Tibial nerve (tissue), 4 donors: ENCODE results near the gene BHLHA15.

ENCODE experiments used
- EP300 ChIP-seq, 2 donors: sonication (generic); formaldehyde crosslinking; IDR thresholded peaks; one replicate each; pipeline ENCODE4 v1.6.1; 2017; ENCODE audit warnings: antibody characterized with exemption in 2 of 2, mild to moderate bottlenecking in 1 of 2
- POLR2A ChIP-seq, 2 donors: fragments of 450-650 bp; IDR thresholded peaks; one replicate each; pipeline ENCODE4 v1.6.1; 2017; ENCODE audit warnings: antibody characterized with exemption in 2 of 2, mild to moderate bottlenecking in 2 of 2, moderate library complexity in 2 of 2
- TF ChIP-seq, protein P1 (sequence below), 5 experiments: fragments of 200-600 bp in 3 of 5; fragments of 450-650 bp in 2 of 5; sonication (generic) in 3 of 5; IDR thresholded peaks; one replicate each; pipeline ENCODE4 v1.5.1; 2016 to 2019; ENCODE audit warnings: antibody characterized with exemption in 5 of 5, mild to moderate bottlenecking in 3 of 5, moderate library complexity in 2 of 5

- TF ChIP-seq, protein P1, sequence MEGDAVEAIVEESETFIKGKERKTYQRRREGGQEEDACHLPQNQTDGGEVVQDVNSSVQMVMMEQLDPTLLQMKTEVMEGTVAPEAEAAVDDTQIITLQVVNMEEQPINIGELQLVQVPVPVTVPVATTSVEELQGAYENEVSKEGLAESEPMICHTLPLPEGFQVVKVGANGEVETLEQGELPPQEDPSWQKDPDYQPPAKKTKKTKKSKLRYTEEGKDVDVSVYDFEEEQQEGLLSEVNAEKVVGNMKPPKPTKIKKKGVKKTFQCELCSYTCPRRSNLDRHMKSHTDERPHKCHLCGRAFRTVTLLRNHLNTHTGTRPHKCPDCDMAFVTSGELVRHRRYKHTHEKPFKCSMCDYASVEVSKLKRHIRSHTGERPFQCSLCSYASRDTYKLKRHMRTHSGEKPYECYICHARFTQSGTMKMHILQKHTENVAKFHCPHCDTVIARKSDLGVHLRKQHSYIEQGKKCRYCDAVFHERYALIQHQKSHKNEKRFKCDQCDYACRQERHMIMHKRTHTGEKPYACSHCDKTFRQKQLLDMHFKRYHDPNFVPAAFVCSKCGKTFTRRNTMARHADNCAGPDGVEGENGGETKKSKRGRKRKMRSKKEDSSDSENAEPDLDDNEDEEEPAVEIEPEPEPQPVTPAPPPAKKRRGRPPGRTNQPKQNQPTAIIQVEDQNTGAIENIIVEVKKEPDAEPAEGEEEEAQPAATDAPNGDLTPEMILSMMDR (IDR thresholded peaks at IDR 0.05): no peak
- TF ChIP-seq POLR2A (IDR thresholded peaks at IDR 0.05) (no peak), EP300 (IDR thresholded peaks at IDR 0.05) (no peak)
These were observed 19.7 kb downstream of the BHLHA15 start for GRCh38 chr7:98230746-98231471.
